ENCODE results near the gene HLA-DQA2. TPM values are rescaled to one million over a fixed set of nuclear protein-coding genes. Genes with fewer than 3 reads are reported as not detected.

The HLA-DQA2 gene
- total RNA-seq, 1 donor from 2014 or later = not detected

GRCh38 chr6:32785781-32786533 lies 44.8 kb downstream of the HLA-DQA2 start:
- peak; percentile 61 for TF ChIP-seq CTCF (IDR thresholded peaks at IDR 0.05; ENCODE audit: insufficient read depth, low read length, severe bottlenecking)
- Histone ChIP-seq H3K4me3 (ENCODE audit: low read depth, low read length) (no peak overlapping the region), H3K36me3 (ENCODE audit: control insufficient read depth, insufficient read depth, low read length) (no peaks in the 10 kb centered on the region), H3K27me3 (ENCODE audit: control insufficient read depth, insufficient read depth, low read length) (no peaks in the 10 kb centered on the region)
- DNase-seq (ENCODE audit: low read depth) = peak; percentile 59
- no peak for FAIRE-seq

- Histone ChIP-seq H3K27me3 (ENCODE audit: control insufficient read depth, insufficient read depth, low read length) (no peaks in the 10 kb centered on the region), H3K4me3 (ENCODE audit: low read depth, low read length) (no peak overlapping the region), H3K36me3 (ENCODE audit: control insufficient read depth, insufficient read depth, low read length) (no peaks in the 10 kb centered on the region)
- DNase-seq (ENCODE audit: low read depth) (peak; percentile 60), FAIRE-seq (no peak)
- TF ChIP-seq CTCF (IDR thresholded peaks at IDR 0.05; ENCODE audit: insufficient read depth, low read length, severe bottlenecking) = no peak
Observed at GRCh38 chr6:32790306-32790705, 49.1 kb downstream of the HLA-DQA2 start.

- FAIRE-seq = no peak
- Histone ChIP-seq H3K27me3 (ENCODE audit: control insufficient read depth, insufficient read depth, low read length) (no peaks in the 10 kb centered on the region), H3K4me3 (ENCODE audit: low read depth, low read length) (no peak overlapping the region)
Observed at GRCh38 chr6:32792901-32793435, 51.8 kb downstream of the HLA-DQA2 start.

GRCh38 chr6:32794510-32794909 lies 53.3 kb downstream of the HLA-DQA2 start:
- no peak for TF ChIP-seq CTCF (IDR thresholded peaks at IDR 0.05; ENCODE audit: insufficient read depth, low read length, severe bottlenecking)
- Histone ChIP-seq H3K4me3 (ENCODE audit: low read depth, low read length) (no peak overlapping the region), H3K27me3 (ENCODE audit: control insufficient read depth, insufficient read depth, low read length) (no peaks in the 10 kb centered on the region), H3K36me3 (ENCODE audit: control insufficient read depth, insufficient read depth, low read length) (no peaks in the 10 kb centered on the region)
- no peak for FAIRE-seq
- no peak for DNase-seq (ENCODE audit: low read depth)

More at GRCh38 chr6:32792901-32793435, 51.8 kb downstream of the HLA-DQA2 start:
- TF ChIP-seq CTCF (IDR thresholded peaks at IDR 0.05; ENCODE audit: insufficient read depth, low read length, severe bottlenecking) = no peak
- no peak for DNase-seq (ENCODE audit: low read depth)
- H3K36me3 ChIP-seq (ENCODE audit: control insufficient read depth, insufficient read depth, low read length) = no peaks in the 10 kb centered on the region

Other genes starting within 250 kb of the HLA-DQA2 start
- not detected in 2 replicates for gene HLA-DRB5, start 211.1 kb upstream of the HLA-DQA2 start, total RNA-seq
- gene HLA-DRB1, start 151.5 kb upstream of the HLA-DQA2 start, total RNA-seq = 0.13 TPM in 1 of 2 replicates, not detected in the other
- not detected in 2 replicates for gene HLA-DQA1, start 104.0 kb upstream of the HLA-DQA2 start, total RNA-seq
- 1.4 TPM in 1 of 2 replicates, not detected in the other for gene HLA-DQB1, start 74.7 kb upstream of the HLA-DQA2 start, total RNA-seq
- gene HLA-DQB2, start 22.1 kb downstream of the HLA-DQA2 start, total RNA-seq = not detected in 2 replicates
- 0.26 and 3.2 TPM in 2 replicates for gene HLA-DOB, start 75.6 kb downstream of the HLA-DQA2 start, total RNA-seq
- 25.0 and 43.1 TPM in 2 replicates for gene TAP2, start 97.3 kb downstream of the HLA-DQA2 start, total RNA-seq
- gene PSMB8, start 102.7 kb downstream of the HLA-DQA2 start, total RNA-seq = 19.5 and 22.9 TPM in 2 replicates
- gene TAP1, start 112.3 kb downstream of the HLA-DQA2 start, total RNA-seq = 27.7 and 28.2 TPM in 2 replicates
- 0.53 and 1.2 TPM in 2 replicates for gene PSMB9, start 112.8 kb downstream of the HLA-DQA2 start, total RNA-seq
- 0.26 and 0.38 TPM in 2 replicates for gene HLA-DMB, start 199.6 kb downstream of the HLA-DQA2 start, total RNA-seq
- 0.26 and 2.8 TPM in 2 replicates for gene HLA-DMA, start 211.7 kb downstream of the HLA-DQA2 start, total RNA-seq
- gene BRD2, start 227.2 kb downstream of the HLA-DQA2 start, total RNA-seq = 57.1 and 71.7 TPM in 2 replicates